ENCODE results near the gene LIPC.

DNA sequence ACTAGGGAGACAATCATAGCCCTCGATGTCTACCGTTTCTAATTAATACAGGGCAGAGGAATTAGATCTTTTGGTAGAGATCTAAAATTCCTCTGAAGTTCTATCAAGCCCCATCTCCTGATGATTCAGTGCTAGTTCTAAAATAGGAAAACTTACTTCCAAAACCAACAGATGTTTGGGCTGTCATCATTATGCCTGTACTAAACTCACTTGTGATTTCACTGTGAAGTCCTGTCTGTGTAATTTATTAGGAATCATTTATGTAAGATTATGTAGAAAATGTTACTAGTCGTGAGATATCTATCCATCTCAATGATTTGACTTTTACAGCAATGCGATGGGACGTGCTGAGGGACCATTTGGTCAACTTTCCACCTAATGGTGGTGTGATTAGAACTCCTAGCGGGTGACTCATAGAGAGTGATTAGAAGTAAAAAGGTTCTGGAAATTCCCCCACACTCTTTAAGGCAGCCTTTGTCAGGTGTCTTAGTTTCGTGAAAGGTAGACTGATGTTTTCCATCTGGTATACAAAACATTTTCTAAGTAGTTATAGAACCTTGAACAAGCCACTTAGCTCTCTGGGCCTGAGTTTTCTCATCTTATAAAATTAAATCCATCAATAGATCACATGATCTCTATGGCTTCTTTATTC, 34.2 kb downstream of the LIPC start:
- TF ChIP-seq, protein P1, sequence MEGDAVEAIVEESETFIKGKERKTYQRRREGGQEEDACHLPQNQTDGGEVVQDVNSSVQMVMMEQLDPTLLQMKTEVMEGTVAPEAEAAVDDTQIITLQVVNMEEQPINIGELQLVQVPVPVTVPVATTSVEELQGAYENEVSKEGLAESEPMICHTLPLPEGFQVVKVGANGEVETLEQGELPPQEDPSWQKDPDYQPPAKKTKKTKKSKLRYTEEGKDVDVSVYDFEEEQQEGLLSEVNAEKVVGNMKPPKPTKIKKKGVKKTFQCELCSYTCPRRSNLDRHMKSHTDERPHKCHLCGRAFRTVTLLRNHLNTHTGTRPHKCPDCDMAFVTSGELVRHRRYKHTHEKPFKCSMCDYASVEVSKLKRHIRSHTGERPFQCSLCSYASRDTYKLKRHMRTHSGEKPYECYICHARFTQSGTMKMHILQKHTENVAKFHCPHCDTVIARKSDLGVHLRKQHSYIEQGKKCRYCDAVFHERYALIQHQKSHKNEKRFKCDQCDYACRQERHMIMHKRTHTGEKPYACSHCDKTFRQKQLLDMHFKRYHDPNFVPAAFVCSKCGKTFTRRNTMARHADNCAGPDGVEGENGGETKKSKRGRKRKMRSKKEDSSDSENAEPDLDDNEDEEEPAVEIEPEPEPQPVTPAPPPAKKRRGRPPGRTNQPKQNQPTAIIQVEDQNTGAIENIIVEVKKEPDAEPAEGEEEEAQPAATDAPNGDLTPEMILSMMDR (IDR thresholded peaks at IDR 0.05) = no peak
- no peak for TF ChIP-seq POLR2A (IDR thresholded peaks at IDR 0.05)
